Esophagus squamous epithelium (tissue), 4 donors: Measurements from ENCODE around the gene C12orf42.

ENCODE experiments used
- POLR2A ChIP-seq, 4 donors: fragments of 450-650 bp; IDR thresholded peaks; one replicate each; pipeline ENCODE4 v1.6.1; 2017; ENCODE audit warnings: antibody characterized with exemption in 4 of 4, mild to moderate bottlenecking in 4 of 4, moderate library complexity in 3 of 4
- TF ChIP-seq, protein P1 (sequence below), 6 experiments: fragments of 450-650 bp in 4 of 6; fragments of 200-600 bp in 2 of 6; sonication (generic) in 2 of 6; IDR thresholded peaks; one replicate each; pipeline ENCODE4 v1.5.1; 2016 to 2019; ENCODE audit warnings: antibody characterized with exemption in 6 of 6, mild to moderate bottlenecking in 4 of 6, moderate library complexity in 4 of 6

GRCh38 chr12:103470664-103471063 is 25.1 kb downstream of the C12orf42 start:
- TF ChIP-seq POLR2A (IDR thresholded peaks at IDR 0.05), result no peak
- TF ChIP-seq, protein P1, sequence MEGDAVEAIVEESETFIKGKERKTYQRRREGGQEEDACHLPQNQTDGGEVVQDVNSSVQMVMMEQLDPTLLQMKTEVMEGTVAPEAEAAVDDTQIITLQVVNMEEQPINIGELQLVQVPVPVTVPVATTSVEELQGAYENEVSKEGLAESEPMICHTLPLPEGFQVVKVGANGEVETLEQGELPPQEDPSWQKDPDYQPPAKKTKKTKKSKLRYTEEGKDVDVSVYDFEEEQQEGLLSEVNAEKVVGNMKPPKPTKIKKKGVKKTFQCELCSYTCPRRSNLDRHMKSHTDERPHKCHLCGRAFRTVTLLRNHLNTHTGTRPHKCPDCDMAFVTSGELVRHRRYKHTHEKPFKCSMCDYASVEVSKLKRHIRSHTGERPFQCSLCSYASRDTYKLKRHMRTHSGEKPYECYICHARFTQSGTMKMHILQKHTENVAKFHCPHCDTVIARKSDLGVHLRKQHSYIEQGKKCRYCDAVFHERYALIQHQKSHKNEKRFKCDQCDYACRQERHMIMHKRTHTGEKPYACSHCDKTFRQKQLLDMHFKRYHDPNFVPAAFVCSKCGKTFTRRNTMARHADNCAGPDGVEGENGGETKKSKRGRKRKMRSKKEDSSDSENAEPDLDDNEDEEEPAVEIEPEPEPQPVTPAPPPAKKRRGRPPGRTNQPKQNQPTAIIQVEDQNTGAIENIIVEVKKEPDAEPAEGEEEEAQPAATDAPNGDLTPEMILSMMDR (IDR thresholded peaks at IDR 0.05), result no peak
